HEK293 (cell line): ENCODE measurements around the gene MXD4.

Experiments
- CTCF ChIA-PET: fragments of 350-600 bp; formaldehyde crosslinking; extraction: SDS; loops from one replicate; lab custom pipeline; 2021; ENCODE audit warnings: antibody characterized with exemption; lab: Yijun Ruan, JAX
- POLR2A ChIA-PET: fragments of 300-600 bp; formaldehyde crosslinking; extraction: SDS; loops from one replicate; lab custom pipeline; 2020; ENCODE audit warnings: antibody characterized with exemption, inconsistent platforms; lab: Yijun Ruan, JAX
- H3K27ac ChIP-seq: fragments of 200-500 bp; sonication (Bioruptor generic); 2 replicates; pipeline ENCODE4 v1.5.1; 2014; ENCODE audit warnings: low read depth, low read length, control low read depth, inconsistent platforms; ENCODE audit errors: extremely low read depth
- H3K36me3 ChIP-seq, 2 experiments: fragments of 200-500 bp in 1 of 2; sonication (Bioruptor generic) in 1 of 2; 1 replicate in 1 of 2; 2 replicates in 1 of 2; pipeline ENCODE4 v1.5.1; 2014 to 2017; ENCODE audit warnings: inconsistent platforms in 2 of 2, low read length in 2 of 2; ENCODE audit not compliant: control insufficient read depth in 2 of 2, insufficient read depth in 1 of 2
- H3K4me1 ChIP-seq: fragments of 200-500 bp; sonication (Bioruptor generic); 2 replicates; pipeline ENCODE4 v1.5.1; 2014; ENCODE audit warnings: mild to moderate bottlenecking, low read length, inconsistent platforms; ENCODE audit not compliant: control insufficient read depth, insufficient read depth
- H3K4me3 ChIP-seq: 2 replicates; pipeline ENCODE4 v1.5.1; 2011; ENCODE audit warnings: low read depth, mild to moderate bottlenecking, control low read depth, low read length, moderate library complexity
- H3K9me3 ChIP-seq: fragments of 200-500 bp; sonication (Bioruptor generic); 2 replicates; pipeline ENCODE4 v1.5.1; 2014; ENCODE audit warnings: low read depth, low read length, inconsistent platforms; ENCODE audit not compliant: control insufficient read depth, insufficient read depth
- FEZF1 ChIP-seq: fragments of 450-650 bp; formaldehyde crosslinking; IDR thresholded peaks from 2 replicates; pipeline ENCODE4 v1.5.1; 2016; ENCODE audit warnings: missing biosample characterization, missing genetic modification characterization
- HOXC10 ChIP-seq: sonication (generic); formaldehyde crosslinking; IDR thresholded peaks from 2 replicates; pipeline ENCODE4 v1.8.1; 2023; ENCODE audit warnings: mild to moderate bottlenecking, missing genetic modification reagents
- KLF7 ChIP-seq: fragments of 450-650 bp; formaldehyde crosslinking; IDR thresholded peaks from 2 replicates; pipeline ENCODE4 v1.5.1; 2016; ENCODE audit warnings: missing biosample characterization, missing genetic modification characterization, borderline replicate concordance
- MZF1 ChIP-seq: fragments of 450-650 bp; formaldehyde crosslinking; IDR thresholded peaks from 2 replicates; pipeline ENCODE4 v1.5.1; 2017; ENCODE audit warnings: missing biosample characterization, missing genetic modification characterization, borderline replicate concordance
- SALL2 ChIP-seq: fragments of 450-650 bp; formaldehyde crosslinking; IDR thresholded peaks from 2 replicates; pipeline ENCODE4 v1.5.0; 2017; ENCODE audit warnings: missing biosample characterization, mild to moderate bottlenecking, missing genetic modification characterization, borderline replicate concordance
- SCRT1 ChIP-seq: fragments of 450-650 bp; formaldehyde crosslinking; IDR thresholded peaks from 2 replicates; pipeline ENCODE4 v1.5.1; 2016; ENCODE audit warnings: missing biosample characterization, missing genetic modification characterization, borderline replicate concordance
- WT1 ChIP-seq: fragments of 450-650 bp; formaldehyde crosslinking; IDR thresholded peaks from 2 replicates; pipeline ENCODE4 v1.5.1; 2016; ENCODE audit warnings: missing biosample characterization, missing genetic modification characterization
- ZBTB8A ChIP-seq: fragments of 450-650 bp; formaldehyde crosslinking; IDR thresholded peaks from 2 replicates; pipeline ENCODE4 v1.5.1; 2016; ENCODE audit warnings: missing biosample characterization, missing genetic modification characterization
- ZNF621 ChIP-seq: fragments of 450-650 bp; formaldehyde crosslinking; IDR thresholded peaks from 2 replicates; pipeline ENCODE4 v1.5.1; 2017; ENCODE audit warnings: missing biosample characterization, missing genetic modification characterization
- ZNF626 ChIP-seq: fragments of 450-650 bp; sonication (Bioruptor Pico); formaldehyde crosslinking; IDR thresholded peaks from 2 replicates; pipeline ENCODE4 v1.5.1; 2018; ENCODE audit warnings: missing biosample characterization, missing genetic modification characterization, inconsistent platforms
- TF ChIP-seq, protein P1 (sequence below): fragments of 450-650 bp; formaldehyde crosslinking; IDR thresholded peaks from 2 replicates; pipeline ENCODE4 v1.5.1; 2016; ENCODE audit warnings: missing biosample characterization, missing genetic modification characterization
- TF ChIP-seq, protein P2 (sequence below): fragments of 450-650 bp; formaldehyde crosslinking; IDR thresholded peaks from 2 replicates; pipeline ENCODE4 v1.5.1; 2017; ENCODE audit warnings: missing biosample characterization, missing genetic modification characterization
- TF ChIP-seq, protein P3 (sequence below): fragments of 450-650 bp; formaldehyde crosslinking; IDR thresholded peaks from 2 replicates; pipeline ENCODE4 v1.5.1; 2017; ENCODE audit warnings: missing biosample characterization, mild to moderate bottlenecking, missing genetic modification characterization, moderate library complexity
- TF ChIP-seq, protein P4 (sequence below): fragments of 450-650 bp; formaldehyde crosslinking; IDR thresholded peaks from 2 replicates; pipeline ENCODE4 v1.5.1; 2016; ENCODE audit warnings: missing biosample characterization, missing genetic modification characterization
- TF ChIP-seq, protein P5 (sequence below): fragments of 450-650 bp; formaldehyde crosslinking; IDR thresholded peaks from 2 replicates; pipeline ENCODE4 v1.5.0; 2017; ENCODE audit warnings: missing biosample characterization, missing genetic modification characterization, borderline replicate concordance

The MXD4 gene

DNA sequence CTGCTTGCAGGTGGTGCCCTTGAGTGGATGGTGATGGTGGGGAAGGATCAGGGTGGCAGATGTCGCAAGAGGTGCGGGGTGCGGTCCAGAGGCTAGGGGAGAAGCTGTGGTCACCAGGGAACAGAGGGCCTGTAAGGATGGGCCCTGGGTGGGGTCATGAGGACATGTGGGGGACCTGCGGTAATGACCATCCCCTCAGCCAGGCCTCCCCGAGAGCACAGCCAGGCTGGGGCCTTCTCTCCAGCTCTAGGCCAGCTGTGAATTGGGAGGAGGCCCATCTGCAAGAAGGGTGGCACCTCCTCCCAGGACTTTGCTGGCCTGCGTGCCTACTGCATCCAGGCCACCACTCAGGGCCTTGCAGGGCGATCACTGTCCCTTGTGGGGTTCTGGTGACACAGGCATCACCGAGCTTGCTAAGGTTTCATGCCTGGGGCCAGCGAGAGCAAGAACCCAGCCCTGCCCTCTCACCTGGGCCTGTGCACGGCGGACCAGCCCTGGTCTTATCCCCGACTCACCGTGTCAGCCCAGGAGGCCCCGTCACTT, 34.1 kb upstream of the MXD4 start (continued):
- no peak for TF ChIP-seq SALL2 (tag by site-specific recombination)
- TF ChIP-seq, protein P1, sequence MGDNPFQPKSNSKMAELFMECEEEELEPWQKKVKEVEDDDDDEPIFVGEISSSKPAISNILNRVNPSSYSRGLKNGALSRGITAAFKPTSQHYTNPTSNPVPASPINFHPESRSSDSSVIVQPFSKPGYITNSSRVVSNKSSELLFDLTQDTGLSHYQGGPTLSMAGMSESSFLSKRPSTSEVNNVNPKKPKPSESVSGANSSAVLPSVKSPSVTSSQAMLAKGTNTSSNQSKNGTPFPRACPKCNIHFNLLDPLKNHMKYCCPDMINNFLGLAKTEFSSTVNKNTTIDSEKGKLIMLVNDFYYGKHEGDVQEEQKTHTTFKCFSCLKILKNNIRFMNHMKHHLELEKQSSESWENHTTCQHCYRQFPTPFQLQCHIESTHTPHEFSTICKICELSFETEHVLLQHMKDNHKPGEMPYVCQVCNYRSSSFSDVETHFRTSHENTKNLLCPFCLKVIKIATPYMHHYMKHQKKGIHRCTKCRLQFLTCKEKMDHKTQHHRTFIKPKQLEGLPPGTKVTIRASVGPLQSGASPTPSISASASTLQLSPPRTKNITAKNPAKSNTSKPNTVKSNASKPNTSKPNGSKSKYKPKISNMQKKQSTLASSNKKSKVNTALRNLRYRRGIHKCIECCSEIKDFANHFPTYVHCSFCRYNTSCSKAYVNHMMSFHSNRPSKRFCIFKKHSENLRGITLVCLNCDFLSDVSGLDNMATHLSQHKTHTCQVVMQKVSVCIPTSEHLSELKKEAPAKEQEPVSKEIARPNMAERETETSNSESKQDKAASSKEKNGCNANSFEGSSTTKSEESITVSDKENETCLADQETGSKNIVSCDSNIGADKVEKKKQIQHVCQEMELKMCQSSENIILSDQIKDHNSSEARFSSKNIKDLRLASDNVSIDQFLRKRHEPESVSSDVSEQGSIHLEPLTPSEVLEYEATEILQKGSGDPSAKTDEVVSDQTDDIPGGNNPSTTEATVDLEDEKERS (tag by site-specific recombination): no peak

DNA sequence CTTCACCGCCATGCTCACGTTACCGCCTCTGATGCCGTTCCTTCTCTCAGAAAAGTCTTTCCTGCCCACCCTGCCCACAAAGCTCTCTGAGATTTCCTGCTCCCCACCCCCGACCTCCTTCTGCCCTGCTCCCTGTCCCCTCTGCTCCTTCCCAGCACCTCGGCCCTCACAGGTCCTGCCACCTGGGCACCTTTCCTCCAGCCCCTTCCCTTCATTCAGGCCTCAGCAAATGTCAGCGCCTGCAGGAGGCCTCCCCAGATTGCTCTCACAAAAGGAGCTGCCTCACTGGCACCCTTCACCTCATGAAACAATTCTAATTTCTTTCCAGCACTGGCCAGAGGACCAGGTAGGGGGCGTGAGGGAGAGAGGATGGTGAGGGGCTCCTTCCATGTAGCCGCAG, 33.6 kb upstream of the MXD4 start:
- CTCF ChIA-PET: interaction anchor here (0.7 to 0.9 kb wide), 2 partner anchors 10 to 12 kb away, joined by 3 read pairs; no protein-coding TSS in a partner anchor
- Histone ChIP-seq H3K4me3 (no peak overlapping the region), H3K9me3 (no peaks in the 10 kb centered on the region)
- POLR2A ChIA-PET: no interaction called here
- TF ChIP-seq FEZF1 (tag by site-specific recombination) (no peak), WT1 (tag by site-specific recombination) (no peak), MZF1 (tag by site-specific recombination) (no peak), KLF7 (tag by site-specific recombination) (no peak), HOXC10 (CRISPR knock-in tag) (no peak), ZNF626 (no peak), ZNF621 (tag by site-specific recombination) (no peak), ZBTB8A (tag by site-specific recombination) (no peak), SCRT1 (tag by site-specific recombination) (no peak)
- TF ChIP-seq, protein P2, sequence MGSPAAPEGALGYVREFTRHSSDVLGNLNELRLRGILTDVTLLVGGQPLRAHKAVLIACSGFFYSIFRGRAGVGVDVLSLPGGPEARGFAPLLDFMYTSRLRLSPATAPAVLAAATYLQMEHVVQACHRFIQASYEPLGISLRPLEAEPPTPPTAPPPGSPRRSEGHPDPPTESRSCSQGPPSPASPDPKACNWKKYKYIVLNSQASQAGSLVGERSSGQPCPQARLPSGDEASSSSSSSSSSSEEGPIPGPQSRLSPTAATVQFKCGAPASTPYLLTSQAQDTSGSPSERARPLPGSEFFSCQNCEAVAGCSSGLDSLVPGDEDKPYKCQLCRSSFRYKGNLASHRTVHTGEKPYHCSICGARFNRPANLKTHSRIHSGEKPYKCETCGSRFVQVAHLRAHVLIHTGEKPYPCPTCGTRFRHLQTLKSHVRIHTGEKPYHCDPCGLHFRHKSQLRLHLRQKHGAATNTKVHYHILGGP (tag by site-specific recombination): no peak
- TF ChIP-seq, protein P3, sequence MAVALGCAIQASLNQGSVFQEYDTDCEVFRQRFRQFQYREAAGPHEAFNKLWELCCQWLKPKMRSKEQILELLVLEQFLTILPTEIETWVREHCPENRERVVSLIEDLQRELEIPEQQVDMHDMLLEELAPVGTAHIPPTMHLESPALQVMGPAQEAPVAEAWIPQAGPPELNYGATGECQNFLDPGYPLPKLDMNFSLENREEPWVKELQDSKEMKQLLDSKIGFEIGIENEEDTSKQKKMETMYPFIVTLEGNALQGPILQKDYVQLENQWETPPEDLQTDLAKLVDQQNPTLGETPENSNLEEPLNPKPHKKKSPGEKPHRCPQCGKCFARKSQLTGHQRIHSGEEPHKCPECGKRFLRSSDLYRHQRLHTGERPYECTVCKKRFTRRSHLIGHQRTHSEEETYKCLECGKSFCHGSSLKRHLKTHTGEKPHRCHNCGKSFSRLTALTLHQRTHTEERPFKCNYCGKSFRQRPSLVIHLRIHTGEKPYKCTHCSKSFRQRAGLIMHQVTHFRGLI: no peak
- TF ChIP-seq, protein P4, sequence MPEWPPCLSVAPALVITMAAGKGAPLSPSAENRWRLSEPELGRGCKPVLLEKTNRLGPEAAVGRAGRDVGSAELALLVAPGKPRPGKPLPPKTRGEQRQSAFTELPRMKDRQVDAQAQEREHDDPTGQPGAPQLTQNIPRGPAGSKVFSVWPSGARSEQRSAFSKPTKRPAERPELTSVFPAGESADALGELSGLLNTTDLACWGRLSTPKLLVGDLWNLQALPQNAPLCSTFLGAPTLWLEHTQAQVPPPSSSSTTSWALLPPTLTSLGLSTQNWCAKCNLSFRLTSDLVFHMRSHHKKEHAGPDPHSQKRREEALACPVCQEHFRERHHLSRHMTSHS (tag by site-specific recombination): no peak
- TF ChIP-seq, protein P5, sequence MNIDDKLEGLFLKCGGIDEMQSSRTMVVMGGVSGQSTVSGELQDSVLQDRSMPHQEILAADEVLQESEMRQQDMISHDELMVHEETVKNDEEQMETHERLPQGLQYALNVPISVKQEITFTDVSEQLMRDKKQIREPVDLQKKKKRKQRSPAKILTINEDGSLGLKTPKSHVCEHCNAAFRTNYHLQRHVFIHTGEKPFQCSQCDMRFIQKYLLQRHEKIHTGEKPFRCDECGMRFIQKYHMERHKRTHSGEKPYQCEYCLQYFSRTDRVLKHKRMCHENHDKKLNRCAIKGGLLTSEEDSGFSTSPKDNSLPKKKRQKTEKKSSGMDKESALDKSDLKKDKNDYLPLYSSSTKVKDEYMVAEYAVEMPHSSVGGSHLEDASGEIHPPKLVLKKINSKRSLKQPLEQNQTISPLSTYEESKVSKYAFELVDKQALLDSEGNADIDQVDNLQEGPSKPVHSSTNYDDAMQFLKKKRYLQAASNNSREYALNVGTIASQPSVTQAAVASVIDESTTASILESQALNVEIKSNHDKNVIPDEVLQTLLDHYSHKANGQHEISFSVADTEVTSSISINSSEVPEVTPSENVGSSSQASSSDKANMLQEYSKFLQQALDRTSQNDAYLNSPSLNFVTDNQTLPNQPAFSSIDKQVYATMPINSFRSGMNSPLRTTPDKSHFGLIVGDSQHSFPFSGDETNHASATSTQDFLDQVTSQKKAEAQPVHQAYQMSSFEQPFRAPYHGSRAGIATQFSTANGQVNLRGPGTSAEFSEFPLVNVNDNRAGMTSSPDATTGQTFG (tag by site-specific recombination): no peak
- TF ChIP-seq, all 188 proteins: peak for 0
- no peaks in the 10 kb centered on the region for H3K36me3 ChIP-seq
- no peaks in the 10 kb centered on the region for H3K4me1 ChIP-seq
- H3K27ac ChIP-seq: no peak overlapping the region
